ENCODE measurements around the gene ADCYAP1. TPM values are rescaled to one million over a fixed set of nuclear protein-coding genes. Genes with fewer than 3 reads are reported as not detected.

The ADCYAP1 gene
- total and polyA plus RNA-seq, 2 donors (not counting 1 experiment from before 2014, with no cell fraction given): not detected

- Histone ChIP-seq H4K20me1 (ENCODE audit: control insufficient read depth, insufficient read depth, low read length, poor library complexity, severe bottlenecking) (no peaks in the 10 kb centered on the region), H3K79me2 (ENCODE audit: control insufficient read depth, insufficient read depth, low read length) (no peaks in the 10 kb centered on the region), H3K36me3 (replicated peaks in 1 of 2; ENCODE audit: control extremely low read depth in 1 of 2, control insufficient read depth in 1 of 2, extremely low read depth in 1 of 2, insufficient read depth in 2 of 2, low read length in 1 of 2) (no peaks in the 10 kb centered on the region), H3K27ac (ENCODE audit: low read length in 2 of 2) (no peak overlapping the region), H3K27me3 (replicated peaks in 1 of 4; ENCODE audit: control extremely low read depth in 1 of 4, control insufficient read depth in 3 of 4, insufficient read depth in 4 of 4, low read length in 3 of 4) (no peaks in the 10 kb centered on the region), H3K4me3 (ENCODE audit: control extremely low read depth in 1 of 5, extremely low read depth in 1 of 5, insufficient read depth in 1 of 5, low read depth in 2 of 5, low read length in 4 of 5) (no peak overlapping the region), H3K4me2 (replicated peaks; ENCODE audit: low read depth, low read length, poor library complexity, severe bottlenecking) (no peak overlapping the region), H3K9me3 (ENCODE audit: control extremely low read depth in 1 of 3, control insufficient read depth in 2 of 3, insufficient read depth in 1 of 3, low read length in 2 of 3) (peaks cover 0 to 3% (median 0%) of the 10 kb centered on the region in 3 donors), H3K9ac (ENCODE audit: low read length) (no peak overlapping the region), H3K4me1 (ENCODE audit: control insufficient read depth in 2 of 2, insufficient read depth in 2 of 2, low read length in 2 of 2) (no peaks in the 10 kb centered on the region), H2AFZ (ENCODE audit: insufficient read depth, low read depth, low read length, poor library complexity, severe bottlenecking) (no peak overlapping the region)
- Mint-ChIP-seq H3K4me1 (no peaks in the 10 kb centered on the region), H3K27me3 (no peaks in the 10 kb centered on the region), H3K9me3 (ENCODE audit: insufficient read depth) (no peaks in the 10 kb centered on the region), H3K4me3 (no peak overlapping the region), H3K27ac (no peak overlapping the region)
- ATAC-seq (ENCODE audit: low read depth) (no peak), DNase-seq (no peak)
- TF ChIP-seq, protein P1, sequence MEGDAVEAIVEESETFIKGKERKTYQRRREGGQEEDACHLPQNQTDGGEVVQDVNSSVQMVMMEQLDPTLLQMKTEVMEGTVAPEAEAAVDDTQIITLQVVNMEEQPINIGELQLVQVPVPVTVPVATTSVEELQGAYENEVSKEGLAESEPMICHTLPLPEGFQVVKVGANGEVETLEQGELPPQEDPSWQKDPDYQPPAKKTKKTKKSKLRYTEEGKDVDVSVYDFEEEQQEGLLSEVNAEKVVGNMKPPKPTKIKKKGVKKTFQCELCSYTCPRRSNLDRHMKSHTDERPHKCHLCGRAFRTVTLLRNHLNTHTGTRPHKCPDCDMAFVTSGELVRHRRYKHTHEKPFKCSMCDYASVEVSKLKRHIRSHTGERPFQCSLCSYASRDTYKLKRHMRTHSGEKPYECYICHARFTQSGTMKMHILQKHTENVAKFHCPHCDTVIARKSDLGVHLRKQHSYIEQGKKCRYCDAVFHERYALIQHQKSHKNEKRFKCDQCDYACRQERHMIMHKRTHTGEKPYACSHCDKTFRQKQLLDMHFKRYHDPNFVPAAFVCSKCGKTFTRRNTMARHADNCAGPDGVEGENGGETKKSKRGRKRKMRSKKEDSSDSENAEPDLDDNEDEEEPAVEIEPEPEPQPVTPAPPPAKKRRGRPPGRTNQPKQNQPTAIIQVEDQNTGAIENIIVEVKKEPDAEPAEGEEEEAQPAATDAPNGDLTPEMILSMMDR (IDR thresholded peaks at IDR 0.05): no peak
- TF ChIP-seq EZH2 (IDR thresholded peaks at IDR 0.05; ENCODE audit: borderline replicate concordance, insufficient read depth, low read depth, low read length, poor library complexity, severe bottlenecking): no peak
- POLR2A ChIA-PET: no interaction called here
- CTCF ChIA-PET: no interaction called here
- WGBS (ENCODE audit: insufficient coverage): 60% methylated on average over 1 of the region's 4 CpGs
- intact Hi-C loops (cut with micrococcal nuclease): no loop called here
Measured at GRCh38 chr18:939166-939565, 34.5 kb downstream of the ADCYAP1 start.

DNA sequence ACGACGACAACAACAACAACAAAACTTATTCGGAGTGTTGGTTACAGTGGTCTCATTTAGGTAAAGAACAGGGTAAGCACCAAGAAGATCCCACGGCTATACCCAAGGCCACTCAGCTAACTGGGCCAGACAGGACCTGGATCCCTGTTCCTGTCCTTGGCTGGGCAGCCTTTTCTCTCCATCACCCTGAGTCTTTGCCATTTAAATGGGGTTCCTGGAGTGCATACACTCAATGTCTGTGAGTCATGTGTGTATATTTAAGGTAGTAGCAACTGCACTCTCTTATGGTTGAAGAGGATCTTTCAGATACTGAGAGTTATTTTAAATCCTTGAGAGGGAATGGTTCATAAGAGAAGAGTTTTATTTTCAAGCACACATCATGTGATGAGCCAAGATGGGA is 35.3 kb downstream of the ADCYAP1 start:
- POLR2A ChIA-PET: no interaction called here
- Histone ChIP-seq H3K27ac (ENCODE audit: low read length in 2 of 2) (no peak overlapping the region), H2AFZ (ENCODE audit: insufficient read depth, low read depth, low read length, poor library complexity, severe bottlenecking) (no peak overlapping the region), H3K27me3 (replicated peaks in 1 of 4; ENCODE audit: control extremely low read depth in 1 of 4, control insufficient read depth in 3 of 4, insufficient read depth in 4 of 4, low read length in 3 of 4) (no peaks in the 10 kb centered on the region), H3K9me3 (ENCODE audit: control extremely low read depth in 1 of 3, control insufficient read depth in 2 of 3, insufficient read depth in 1 of 3, low read length in 2 of 3) (peaks cover 0 to 3% (median 0%) of the 10 kb centered on the region in 3 donors), H3K4me2 (replicated peaks; ENCODE audit: low read depth, low read length, poor library complexity, severe bottlenecking) (no peak overlapping the region), H3K4me3 (ENCODE audit: control extremely low read depth in 1 of 5, extremely low read depth in 1 of 5, insufficient read depth in 1 of 5, low read depth in 2 of 5, low read length in 4 of 5) (no peak overlapping the region), H3K4me1 (ENCODE audit: control insufficient read depth in 2 of 2, insufficient read depth in 2 of 2, low read length in 2 of 2) (no peaks in the 10 kb centered on the region), H3K36me3 (replicated peaks in 1 of 2; ENCODE audit: control extremely low read depth in 1 of 2, control insufficient read depth in 1 of 2, extremely low read depth in 1 of 2, insufficient read depth in 2 of 2, low read length in 1 of 2) (no peaks in the 10 kb centered on the region), H3K79me2 (ENCODE audit: control insufficient read depth, insufficient read depth, low read length) (no peaks in the 10 kb centered on the region), H4K20me1 (ENCODE audit: control insufficient read depth, insufficient read depth, low read length, poor library complexity, severe bottlenecking) (no peaks in the 10 kb centered on the region), H3K9ac (ENCODE audit: low read length) (no peak overlapping the region)
- CTCF ChIA-PET: no interaction called here
- 88% methylated on average over 1 of the region's 4 CpGs for WGBS (ENCODE audit: insufficient coverage)
- ATAC-seq (ENCODE audit: low read depth): no peak
- intact Hi-C loops (cut with micrococcal nuclease): no loop called here
- Mint-ChIP-seq H3K27ac (no peak overlapping the region), H3K4me1 (no peaks in the 10 kb centered on the region), H3K4me3 (no peak overlapping the region), H3K9me3 (ENCODE audit: insufficient read depth) (no peaks in the 10 kb centered on the region), H3K27me3 (no peaks in the 10 kb centered on the region)
- no peak for DNase-seq
- TF ChIP-seq, protein P1 (IDR thresholded peaks at IDR 0.05): no peak
- no peak for TF ChIP-seq EZH2 (IDR thresholded peaks at IDR 0.05; ENCODE audit: borderline replicate concordance, insufficient read depth, low read depth, low read length, poor library complexity, severe bottlenecking)

Measured in B cell (primary cell).